GM20431 (cell line): Measurements from ENCODE around the gene SYT13.

Source experiments
- in situ Hi-C: fragments of 300-500 bp; cut with MseI, MboI; formaldehyde crosslinking; loops from one replicate; pipeline ENCODE4 v1.15.0; 2020; ENCODE audit warnings: low sequenced_read_pairs; ENCODE audit not compliant: unreplicated experiment

Gene SYT13

DNA sequence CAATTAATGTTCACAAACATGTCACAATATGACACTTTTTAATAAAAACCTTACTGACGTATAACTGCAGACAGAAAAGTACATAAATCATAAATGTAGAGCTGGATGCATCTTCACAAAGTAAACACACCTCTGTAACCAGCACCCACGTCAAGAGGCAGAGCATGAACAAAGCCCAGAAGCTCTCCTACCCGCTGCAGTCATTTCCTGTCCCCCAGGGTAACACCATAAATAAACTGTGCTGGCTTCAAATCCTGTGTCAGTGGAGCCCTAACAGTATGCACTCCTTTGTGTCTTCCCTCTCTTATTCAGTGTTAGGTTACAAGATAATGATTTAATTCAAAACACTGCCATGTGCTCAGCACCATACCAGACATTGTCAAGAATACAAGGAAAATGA is 5.7 kb downstream of the SYT13 start:
- in situ Hi-C loops = no loop called here

DNA sequence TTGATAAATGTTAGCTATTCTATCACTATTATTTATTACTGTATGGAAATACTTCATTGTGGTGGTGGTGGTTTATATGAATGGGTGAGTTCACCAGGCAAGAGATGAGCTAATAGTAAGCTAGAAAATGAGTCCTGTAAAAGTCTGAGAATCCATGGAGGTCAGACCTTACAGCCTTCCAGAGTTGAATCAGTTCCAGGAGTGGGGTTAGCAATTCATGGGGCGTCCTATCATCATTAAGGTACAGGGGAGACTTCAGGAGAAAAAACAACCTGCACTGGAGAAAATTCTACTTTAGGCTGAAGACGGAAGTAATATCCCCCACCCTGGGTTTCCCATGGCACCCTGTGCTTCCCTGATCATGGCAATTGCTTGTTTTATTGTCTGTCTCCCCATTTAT is 6.5 kb downstream of the SYT13 start:
- in situ Hi-C loops = no loop called here

DNA sequence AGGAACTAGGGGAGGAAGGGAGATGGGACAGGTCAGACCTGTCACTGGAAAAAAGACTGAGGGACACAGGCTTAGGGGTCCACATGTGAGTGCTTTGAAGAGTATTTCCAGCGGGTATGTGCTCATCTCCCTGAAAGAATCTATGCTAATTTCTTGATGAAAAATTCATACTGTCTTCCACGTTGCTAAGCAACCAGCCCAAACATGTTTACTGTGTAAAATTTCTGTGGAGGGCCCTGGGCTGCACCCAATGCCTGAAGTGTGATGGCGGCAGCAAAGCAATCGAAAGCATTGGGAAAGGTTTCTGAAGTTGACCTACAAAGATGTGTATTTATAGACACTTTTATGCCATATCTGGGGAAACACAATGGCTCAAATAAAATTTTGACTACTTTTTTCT is 7.4 kb downstream of the SYT13 start:
- in situ Hi-C loops = no loop called here

DNA sequence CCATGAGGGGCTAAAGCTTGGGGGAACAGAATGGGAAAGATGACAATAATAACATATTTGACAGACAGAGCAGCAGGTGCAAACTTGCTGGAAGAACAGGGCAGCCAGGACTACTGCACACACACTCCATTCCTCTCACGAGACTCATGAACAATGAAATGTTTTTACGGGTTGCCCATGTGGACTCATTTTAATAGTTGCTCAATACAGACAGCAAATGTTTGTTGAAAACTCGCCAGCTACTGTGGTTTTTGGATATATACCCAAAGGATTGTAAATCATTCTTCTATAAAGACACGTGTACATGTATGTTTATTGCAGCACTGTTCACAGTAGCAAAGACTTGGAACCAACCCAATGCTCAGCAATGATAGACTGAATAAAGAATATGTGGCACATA is 10.3 kb downstream of the SYT13 start:
- in situ Hi-C loops = no loop called here

DNA sequence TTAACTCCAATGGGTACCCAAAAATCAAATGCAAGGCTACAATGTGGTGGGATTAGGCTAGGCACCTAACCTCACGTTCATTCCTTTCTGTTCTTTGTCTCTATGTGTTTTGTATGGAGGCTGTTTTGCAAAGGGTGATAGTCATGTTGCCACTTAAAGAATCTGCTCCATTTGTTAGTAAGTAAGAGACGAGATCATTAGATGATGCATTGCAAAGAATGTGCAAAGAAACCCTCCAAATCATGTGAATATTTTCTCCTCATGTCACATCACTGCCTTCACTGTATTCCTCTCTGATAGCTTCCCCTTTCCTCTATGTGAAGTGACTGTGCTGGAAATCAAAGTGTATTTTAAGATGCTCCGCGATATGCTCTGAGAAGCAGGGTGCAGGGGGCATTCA is 11.9 kb downstream of the SYT13 start:
- in situ Hi-C loops = no loop called here

DNA sequence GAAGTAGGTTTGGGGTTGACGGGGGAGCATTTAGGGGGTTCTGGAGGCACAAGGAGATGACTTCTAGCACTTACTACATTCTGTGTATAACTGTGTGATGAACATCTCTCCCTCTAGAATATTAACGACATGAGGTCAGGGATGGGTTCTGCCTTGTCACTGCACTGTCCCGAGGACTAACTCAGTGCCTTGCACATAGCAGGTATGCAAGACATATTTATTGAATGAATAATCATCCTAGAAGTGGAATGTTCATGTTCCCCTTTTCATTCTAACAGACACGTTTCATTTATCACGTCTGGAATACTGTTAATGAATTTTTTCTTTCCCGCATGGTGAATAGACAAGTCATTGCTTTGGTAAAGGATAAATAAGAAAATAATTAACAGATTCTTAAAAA is 12.6 kb downstream of the SYT13 start:
- in situ Hi-C loops = no loop called here

DNA sequence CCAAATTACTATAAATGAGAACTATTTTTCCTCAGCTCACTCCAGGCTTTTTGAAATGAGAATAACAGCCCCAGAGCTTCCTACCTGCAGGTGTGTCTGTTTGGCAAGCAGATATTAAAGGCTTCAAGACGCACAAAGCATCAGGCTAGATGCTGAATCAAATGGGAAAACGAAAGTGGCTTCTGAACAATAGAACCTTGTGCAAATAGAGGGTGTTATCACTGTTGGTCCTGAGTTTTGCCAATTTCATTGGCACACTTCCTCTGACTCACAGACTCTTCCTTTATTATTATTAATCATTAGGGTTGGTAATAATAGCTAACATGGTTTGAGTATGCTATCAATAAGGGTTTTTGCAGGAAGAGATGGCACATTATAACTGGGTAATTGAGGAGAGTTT is 13.4 kb downstream of the SYT13 start:
- in situ Hi-C loops = no loop called here

DNA sequence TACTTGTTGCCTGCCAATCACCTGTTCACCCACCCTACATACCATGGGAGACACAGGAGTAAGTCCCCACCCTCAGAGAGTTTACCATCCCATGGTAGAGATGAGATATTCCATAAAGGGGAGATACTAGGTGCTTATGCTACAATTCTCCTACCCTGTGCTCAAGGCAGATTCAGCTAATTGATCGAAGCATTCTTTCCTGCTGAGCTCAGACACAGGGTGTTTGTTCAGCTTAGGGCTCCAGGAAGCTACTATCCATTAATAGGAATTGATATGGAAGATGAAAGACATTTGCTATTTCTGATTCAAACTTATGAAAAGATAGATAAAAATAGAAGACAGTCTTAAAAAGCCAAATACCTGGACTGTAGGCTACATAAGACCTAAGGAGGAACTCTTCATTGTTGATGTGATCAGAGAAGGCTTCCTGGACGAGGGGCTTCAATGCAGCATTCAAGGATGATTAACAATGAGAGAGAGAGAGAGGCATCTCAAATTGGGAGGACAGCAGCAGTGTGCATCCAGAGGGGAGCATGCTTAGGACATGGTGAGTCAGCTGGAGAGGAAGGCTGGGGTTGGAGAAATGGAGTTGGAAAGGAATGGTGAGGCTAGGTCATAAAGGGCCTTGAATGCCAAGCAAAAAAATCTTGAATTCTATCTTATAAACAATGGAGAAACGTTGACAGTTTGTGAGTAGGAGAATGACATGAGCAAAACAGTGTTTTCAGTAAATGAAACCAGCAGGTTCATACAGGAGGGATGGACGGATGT is 15.0 kb downstream of the SYT13 start:
- in situ Hi-C loops = no loop called here

DNA sequence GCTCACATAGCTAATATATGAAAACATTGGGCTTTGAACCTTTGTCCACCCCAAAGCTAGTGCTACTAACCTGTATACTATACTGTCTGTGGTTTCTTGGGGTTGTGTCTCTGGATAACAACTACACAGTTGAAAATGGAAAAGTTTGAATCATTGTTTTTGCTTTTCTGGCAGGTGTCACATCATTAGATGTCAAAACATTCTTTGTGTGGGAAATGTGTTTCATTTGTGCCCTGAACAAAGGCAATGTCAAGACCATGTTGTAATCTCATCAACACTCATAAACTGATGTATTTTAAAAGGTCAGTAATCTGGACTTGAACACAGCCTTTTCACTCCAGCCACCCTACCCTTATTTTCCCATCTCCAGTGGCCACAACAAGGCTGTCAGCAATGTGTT is 16.5 kb downstream of the SYT13 start:
- in situ Hi-C loops = no loop called here

DNA sequence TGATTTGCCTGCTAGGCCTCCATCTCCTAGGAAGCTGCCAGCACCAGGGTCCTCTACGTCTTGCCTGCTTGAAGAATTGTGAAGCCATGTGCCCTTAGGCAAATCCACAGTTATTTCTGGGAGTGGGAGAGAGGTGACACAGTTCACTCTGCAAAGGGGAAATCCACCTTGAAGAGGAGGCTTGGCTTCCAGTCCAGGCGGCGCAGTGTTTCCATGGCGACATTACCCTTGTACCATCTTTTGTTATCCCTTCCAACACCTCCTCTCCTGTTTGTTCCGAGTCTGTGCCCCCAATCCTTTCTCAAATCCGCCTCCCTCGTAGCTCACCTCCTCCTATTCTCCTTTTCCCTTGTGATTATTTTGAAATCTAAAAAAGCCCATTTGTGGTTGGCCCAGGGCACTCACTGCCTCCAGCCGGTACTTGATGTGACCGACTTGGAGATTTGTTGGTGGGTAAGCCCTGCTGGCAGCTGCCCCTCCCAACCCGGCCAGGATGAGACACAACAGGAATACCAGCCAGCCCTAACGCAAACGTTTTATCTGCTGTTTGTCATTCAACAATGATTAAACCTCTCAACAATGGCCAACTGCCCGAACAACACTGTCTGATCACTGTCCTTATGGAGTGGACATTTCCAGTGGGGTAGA is 18.4 kb downstream of the SYT13 start:
- in situ Hi-C loops = no loop called here

DNA sequence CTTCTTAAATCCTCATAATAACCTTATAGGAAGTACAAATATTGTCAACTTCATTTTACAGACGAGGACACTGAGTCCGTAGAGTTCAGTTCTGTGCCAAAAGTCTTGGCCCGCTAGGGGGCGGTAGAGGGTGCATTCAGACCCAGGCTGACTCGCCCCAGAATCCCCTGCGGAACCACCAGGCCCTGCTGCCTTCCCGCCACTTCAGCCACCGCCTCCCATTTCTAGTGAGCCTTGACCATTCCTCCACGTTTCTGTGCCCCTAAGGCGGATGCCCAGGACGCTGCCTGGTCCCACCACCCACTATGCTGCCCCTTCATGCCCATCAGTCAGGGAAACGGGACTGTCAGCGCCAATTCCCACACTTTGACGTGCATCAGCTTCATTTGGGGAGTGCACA is 19.1 kb downstream of the SYT13 start:
- in situ Hi-C loops = no loop called here

DNA sequence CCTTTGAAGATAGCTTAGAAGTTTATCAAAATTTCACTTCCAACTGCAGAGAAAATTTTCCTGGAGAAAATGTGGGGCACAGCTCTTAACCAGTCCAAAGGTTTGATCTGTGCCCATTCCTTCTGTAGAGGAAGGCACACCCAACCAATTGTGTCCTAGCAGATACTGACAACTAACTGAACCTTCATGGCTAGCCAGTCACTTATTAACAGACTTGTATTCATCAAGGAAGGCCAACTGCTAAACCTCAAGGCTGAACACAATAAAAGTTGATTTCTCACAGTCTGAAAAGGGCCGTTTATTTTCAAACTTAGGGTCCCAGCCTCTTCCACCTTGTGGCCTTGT is 19.5 kb downstream of the SYT13 start:
- in situ Hi-C loops = no loop called here

DNA sequence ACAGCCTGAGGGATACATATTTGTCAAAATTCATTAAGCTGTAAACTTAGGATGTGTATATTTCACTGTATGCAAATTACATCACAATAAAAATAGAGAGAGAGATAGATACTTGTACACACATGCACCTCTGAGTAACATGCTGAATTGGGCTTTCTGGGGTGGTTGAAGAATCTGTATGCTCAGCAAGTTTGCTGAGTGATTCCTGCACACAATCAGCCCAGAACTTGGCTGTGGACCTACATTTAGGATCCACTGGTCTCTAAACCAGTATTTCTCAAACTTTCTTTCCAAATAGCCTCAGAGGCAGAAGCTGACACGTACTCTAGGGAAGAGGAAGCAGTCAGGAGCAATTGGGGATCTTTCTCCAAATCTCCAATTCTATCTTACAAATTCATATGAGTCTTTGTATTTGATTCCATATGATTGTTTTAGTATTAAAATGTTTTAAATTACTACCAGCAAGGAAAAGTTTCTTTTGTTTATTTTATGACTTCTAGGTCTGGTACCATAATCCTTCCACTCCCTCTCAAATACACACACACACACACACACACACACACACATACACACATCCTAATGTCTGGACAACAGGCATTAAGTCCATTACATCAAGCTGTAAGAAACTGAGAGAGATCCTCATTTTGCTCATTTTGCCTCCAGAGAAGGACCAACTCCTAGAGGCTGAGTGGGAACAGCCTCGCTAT is 20.0 kb downstream of the SYT13 start:
- in situ Hi-C loops = no loop called here

DNA sequence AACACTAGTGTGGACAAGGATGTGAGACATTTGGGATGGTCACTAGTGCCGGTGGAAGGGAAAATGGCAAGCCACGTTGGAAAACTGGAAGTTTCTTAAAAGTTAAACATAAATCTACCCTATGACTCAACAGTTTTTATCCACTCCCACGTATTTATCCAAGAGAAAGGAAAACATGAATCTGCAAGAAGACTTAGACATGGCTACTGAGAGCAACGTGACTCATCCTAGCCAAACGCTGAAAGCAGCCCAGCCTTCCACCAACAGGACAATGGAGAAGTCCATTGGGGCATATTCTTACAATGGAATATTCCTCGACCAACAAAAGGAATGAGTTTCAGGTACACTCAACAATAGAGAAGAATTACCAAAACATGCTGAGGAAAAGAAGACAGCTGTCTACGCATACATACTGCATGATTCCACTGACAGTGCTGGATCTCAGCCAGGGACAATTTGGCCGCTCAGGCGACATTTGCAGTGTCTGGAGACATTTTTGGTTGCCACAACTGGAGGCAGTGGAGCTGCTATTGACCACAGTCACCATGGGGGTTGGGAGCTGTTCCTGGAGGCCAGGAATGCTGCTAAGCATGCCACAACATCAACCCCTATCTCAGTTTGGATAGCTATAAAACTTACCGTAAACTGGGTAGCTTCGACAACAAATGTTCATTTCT is 21.2 kb downstream of the SYT13 start:
- in situ Hi-C loops = no loop called here

DNA sequence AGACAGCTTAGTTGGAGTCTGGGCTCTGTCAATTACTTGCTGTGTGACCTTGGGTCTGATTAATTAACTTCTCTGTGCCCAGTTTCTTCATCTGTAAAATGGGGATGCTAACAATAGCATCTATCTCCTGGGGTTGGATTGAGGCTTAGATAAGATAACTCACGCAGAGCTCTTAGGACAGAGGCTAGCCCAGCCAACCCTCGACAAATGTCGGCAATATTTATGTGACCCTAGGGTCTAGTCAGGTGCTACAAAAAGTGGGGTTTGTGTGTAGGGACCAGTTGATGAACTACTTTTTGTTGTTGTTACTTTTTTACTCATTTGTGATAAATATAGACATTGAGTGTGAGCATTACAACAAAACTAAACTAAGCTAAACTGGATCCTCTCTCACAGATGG is 22.4 kb downstream of the SYT13 start:
- in situ Hi-C loops = no loop called here

DNA sequence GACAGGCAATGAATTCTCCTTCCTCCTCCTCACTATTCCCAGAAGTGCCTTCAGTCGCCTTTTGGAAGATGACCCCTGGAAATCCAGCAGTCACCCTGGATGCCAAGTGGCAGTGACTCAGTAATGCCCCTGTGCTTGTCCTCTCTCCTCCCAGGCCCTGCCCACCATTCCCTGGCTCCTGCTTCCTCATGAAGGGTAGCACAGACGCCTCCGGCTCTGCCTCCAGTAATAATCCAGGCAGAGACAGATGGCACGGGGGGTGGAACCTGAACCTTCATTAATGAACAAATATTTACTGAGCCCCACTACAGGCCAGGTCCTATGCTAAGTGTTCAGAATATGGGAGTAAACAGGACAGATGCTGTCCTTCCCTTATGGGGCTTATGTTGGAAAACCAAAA is 23.2 kb downstream of the SYT13 start:
- in situ Hi-C loops = no loop called here

DNA sequence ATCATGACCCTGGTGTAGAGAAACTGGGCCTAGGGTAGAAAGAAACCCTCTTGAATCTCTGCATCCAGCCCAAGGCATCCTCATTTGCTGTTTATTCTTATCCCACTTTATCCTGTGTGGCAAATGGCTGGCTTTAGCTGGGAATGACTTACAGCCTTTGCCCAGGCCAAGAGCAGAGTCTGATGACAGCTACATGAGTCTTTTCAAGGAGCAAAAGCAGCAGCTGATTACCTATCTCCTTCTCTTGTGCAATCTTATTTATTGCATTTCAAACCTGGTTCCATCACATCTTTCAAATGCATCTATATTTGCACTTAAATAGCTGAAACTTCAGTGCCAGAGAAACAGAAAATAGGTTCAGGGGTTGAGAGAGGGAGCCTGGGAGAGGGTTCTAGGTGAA is 26.1 kb downstream of the SYT13 start:
- in situ Hi-C loops = no loop called here

DNA sequence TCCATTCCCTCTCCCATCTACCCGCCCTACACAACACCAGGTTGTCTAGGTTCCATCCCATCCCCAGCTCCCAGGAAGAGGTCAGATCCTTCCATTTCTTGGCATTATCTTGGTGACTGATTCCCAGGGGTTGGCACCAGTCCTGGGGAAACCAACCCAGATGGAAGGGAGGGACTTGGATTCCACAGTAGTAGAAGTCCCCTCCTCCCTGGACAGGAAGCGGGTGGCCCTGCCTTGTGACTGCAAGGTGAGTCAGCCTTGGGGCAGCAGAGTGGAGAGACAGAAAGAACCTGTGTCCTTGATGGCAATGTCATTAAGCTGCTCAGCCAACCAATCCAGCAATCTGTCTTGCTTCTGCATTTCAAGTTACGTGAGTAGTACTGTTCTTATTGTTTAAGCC is 26.5 kb downstream of the SYT13 start:
- in situ Hi-C loops = no loop called here

DNA sequence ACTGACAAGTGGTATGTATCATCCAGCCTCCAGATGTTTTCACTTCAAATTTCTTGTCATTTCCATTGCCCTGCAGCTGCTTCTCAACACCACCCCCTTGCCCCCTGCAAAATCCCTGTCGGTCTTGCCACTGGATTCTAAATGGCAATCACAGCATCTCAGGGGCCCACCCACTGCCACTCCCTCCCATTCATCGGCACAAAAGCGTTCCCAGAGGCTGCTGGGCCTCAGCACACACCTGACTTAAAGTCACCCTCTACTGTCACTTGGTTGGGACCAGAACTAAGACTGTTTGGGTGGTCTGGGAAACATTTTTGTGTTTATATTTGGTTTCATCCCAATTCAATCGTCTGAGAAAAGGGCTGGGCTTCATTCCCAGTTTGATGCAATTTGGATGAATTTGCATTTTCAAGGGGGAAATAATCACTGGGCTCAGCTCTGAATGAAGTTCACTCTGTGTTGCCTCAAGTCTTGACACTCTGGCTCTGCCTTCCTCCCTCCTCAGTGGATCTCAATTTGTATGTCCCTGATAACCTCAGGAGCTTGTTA is 27.1 kb downstream of the SYT13 start:
- in situ Hi-C loops = no loop called here

DNA sequence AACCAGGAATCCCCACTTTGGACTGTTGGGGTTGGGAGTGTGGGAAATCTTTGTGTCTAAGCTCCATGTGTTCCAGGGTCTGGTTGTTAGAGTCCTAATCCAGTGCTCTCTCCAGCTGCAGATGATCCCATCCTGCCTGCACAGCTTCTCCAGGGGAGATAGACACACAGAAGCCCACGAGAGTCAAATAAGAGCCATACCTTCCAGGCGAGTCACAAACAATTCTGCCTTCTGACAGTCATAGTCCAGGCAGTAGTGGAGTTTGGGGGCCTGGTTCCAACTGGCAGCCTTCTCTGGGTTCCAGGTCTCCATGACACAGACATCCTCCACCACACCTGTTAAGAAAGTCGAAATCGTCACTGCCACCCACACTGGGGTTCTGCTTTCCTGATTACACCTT is 32.1 kb downstream of the SYT13 start:
- in situ Hi-C loops = no loop called here

DNA sequence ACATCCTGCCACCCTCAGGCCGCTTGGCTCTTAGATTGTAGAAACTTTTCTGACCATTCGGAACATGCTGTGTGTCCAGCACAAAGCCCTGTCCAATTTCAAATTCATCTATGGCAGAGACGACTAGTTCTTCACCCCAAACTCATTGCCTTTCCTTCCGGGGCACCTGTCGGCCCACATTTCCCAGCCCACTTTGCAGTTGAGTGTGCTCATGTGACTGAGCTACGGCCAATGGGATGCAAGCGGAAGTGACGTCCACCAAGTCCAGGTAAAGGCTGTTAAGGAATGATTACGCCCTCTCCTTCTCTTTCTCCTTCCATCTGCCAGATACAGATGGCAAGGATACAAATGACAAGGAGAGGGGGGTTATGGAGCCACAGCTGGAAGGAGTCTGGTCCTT is 32.5 kb downstream of the SYT13 start:
- in situ Hi-C loops = no loop called here
